Vagina (tissue), 2 donors: ENCODE measurements around the gene HSDL2. TPM values are rescaled to one million over a fixed set of nuclear protein-coding genes. Genes with fewer than 3 reads are reported as not detected.
"Not testable (repeated sequence)": the region's sequence is repeated elsewhere in the genome, so short reads cannot be mapped to it uniquely, and the experiment has no call there.

Source experiments
- DNase-seq, 2 donors: peaks; one replicate each; pipeline ENCODE4 v3.0.0-alpha.2; 2017; ENCODE audit errors: extremely low spot score in 2 of 2
- H3K27ac ChIP-seq: fragments of 200-600 bp; sonication (generic); one replicate; pipeline ENCODE4 v1.5.1; 2019
- H3K27me3 ChIP-seq: fragments of 200-600 bp; sonication (generic); one replicate; pipeline ENCODE4 v1.5.1; 2019
- H3K36me3 ChIP-seq, 2 donors: fragments of 200-600 bp; sonication (generic); one replicate each; pipeline ENCODE4 v1.5.1; 2017 to 2019
- H3K4me1 ChIP-seq: fragments of 200-600 bp; sonication (generic); one replicate; pipeline ENCODE4 v1.5.1; 2019
- H3K4me3 ChIP-seq, 2 donors: fragments of 200-600 bp; sonication (generic); 1 replicate in 1 of 2; 2 replicates in 1 of 2; pipeline ENCODE4 v1.5.1; 2016 to 2019
- H3K9me3 ChIP-seq: fragments of 200-600 bp; sonication (generic); one replicate; pipeline ENCODE4 v1.5.1; 2019
- CTCF ChIP-seq, 3 experiments: fragments of 450-650 bp in 2 of 3; fragments of 200-600 bp in 1 of 3; sonication (generic) in 1 of 3; IDR thresholded peaks; one replicate each; pipeline ENCODE4 v1.5.1; 2017 to 2019; ENCODE audit warnings: antibody characterized with exemption in 3 of 3, mild to moderate bottlenecking in 2 of 3, moderate library complexity in 2 of 3
- POLR2A ChIP-seq, 2 donors: fragments of 450-650 bp; IDR thresholded peaks; one replicate each; pipeline ENCODE4 v1.6.1; 2017; ENCODE audit warnings: antibody characterized with exemption in 2 of 2, mild to moderate bottlenecking in 2 of 2, moderate library complexity in 2 of 2
- POLR2AphosphoS5 ChIP-seq, 2 donors: sonication (generic); formaldehyde crosslinking; IDR thresholded peaks; one replicate each; pipeline ENCODE4 v1.9.0; 2017; ENCODE audit warnings: antibody characterized with exemption in 2 of 2, mild to moderate bottlenecking in 2 of 2, low read depth in 1 of 2; ENCODE audit not compliant: insufficient read depth in 1 of 2
- intact Hi-C: fragments of 100-400 bp; cut with DNase I; formaldehyde crosslinking; loops from one replicate; pipeline ENCODE4 v1.15.1; 2023
- total RNA-seq: library from RNA; depleted of rRNA; stranded (reverse); fragments of >200 nt; gene quantifications from one replicate; pipeline ENCODE4 v1.2.3, GENCODE V29; 2016

Gene HSDL2
- total RNA-seq, 1 donor from 2014 or later: 25.8 TPM

GRCh38 chr9:112360047-112360804, 19.7 kb upstream of the HSDL2 start:
- no peaks in the 10 kb centered on the region for H3K4me1 ChIP-seq
- H3K4me3 ChIP-seq: no peak overlapping the region
- no peaks in the 10 kb centered on the region for H3K27me3 ChIP-seq
- no peaks in the 10 kb centered on the region for H3K9me3 ChIP-seq
- no peak overlapping the region for H3K27ac ChIP-seq
- no peak for TF ChIP-seq POLR2A (IDR thresholded peaks at IDR 0.05)
- TF ChIP-seq POLR2AphosphoS5 (IDR thresholded peaks at IDR 0.05; ENCODE audit: insufficient read depth in 1 of 2, low read depth in 1 of 2): no peak
- no peak for TF ChIP-seq CTCF (IDR thresholded peaks at IDR 0.05)
- intact Hi-C loops: no loop called here
- no peak for DNase-seq
- no peaks in the 10 kb centered on the region for H3K36me3 ChIP-seq

GRCh38 chr9:112361601-112362000, 18.3 kb upstream of the HSDL2 start:
- TF ChIP-seq POLR2AphosphoS5 (IDR thresholded peaks at IDR 0.05; ENCODE audit: insufficient read depth in 1 of 2, low read depth in 1 of 2): no peak
- peak; percentile 50 to 60 (median 59) for TF ChIP-seq CTCF (IDR thresholded peaks at IDR 0.05)
- Histone ChIP-seq H3K27me3 (no peaks in the 10 kb centered on the region), H3K36me3 (no peaks in the 10 kb centered on the region), H3K4me1 (no peaks in the 10 kb centered on the region), H3K27ac (no peak overlapping the region), H3K4me3 (no peak overlapping the region), H3K9me3 (no peaks in the 10 kb centered on the region)
- DNase-seq: no peak
- intact Hi-C loops: no loop called here

GRCh38 chr9:112364761-112365160, 15.1 kb upstream of the HSDL2 start:
- intact Hi-C loops: no loop called here
- DNase-seq: no peak
- H3K4me1 ChIP-seq: no peaks in the 10 kb centered on the region

GRCh38 chr9:112365257-112365656, 14.7 kb upstream of the HSDL2 start:
- intact Hi-C loops, H3K36me3 ChIP-seq, H3K27ac ChIP-seq, H3K27me3 ChIP-seq, DNase-seq, H3K4me1 ChIP-seq, H3K9me3 ChIP-seq, H3K4me3 ChIP-seq: not testable (repeated sequence)

More at GRCh38 chr9:112364761-112365160, 15.1 kb upstream of the HSDL2 start:
- no peak for TF ChIP-seq CTCF (IDR thresholded peaks at IDR 0.05)
- no peak for TF ChIP-seq POLR2AphosphoS5 (IDR thresholded peaks at IDR 0.05; ENCODE audit: insufficient read depth in 1 of 2, low read depth in 1 of 2)
- TF ChIP-seq POLR2A (IDR thresholded peaks at IDR 0.05): no peak
- Histone ChIP-seq H3K4me3 (no peak overlapping the region), H3K27ac (no peak overlapping the region), H3K9me3 (no peaks in the 10 kb centered on the region), H3K27me3 (no peaks in the 10 kb centered on the region), H3K36me3 (no peaks in the 10 kb centered on the region)

- Histone ChIP-seq H3K4me3 (no peak overlapping the region), H3K36me3 (no peaks in the 10 kb centered on the region), H3K27me3 (no peaks in the 10 kb centered on the region), H3K27ac (no peak overlapping the region), H3K9me3 (no peaks in the 10 kb centered on the region), H3K4me1 (no peaks in the 10 kb centered on the region)
- no peak for DNase-seq
- intact Hi-C loops: no loop called here
- TF ChIP-seq CTCF (IDR thresholded peaks at IDR 0.05) (no peak), POLR2A (IDR thresholded peaks at IDR 0.05) (no peak), POLR2AphosphoS5 (IDR thresholded peaks at IDR 0.05; ENCODE audit: insufficient read depth in 1 of 2, low read depth in 1 of 2) (no peak)
These were observed 13.3 kb upstream of the HSDL2 start for GRCh38 chr9:112366591-112366990.
